Fibroblast of mammary gland (primary cell): Measurements from ENCODE around the gene EGR1.

Experiments
- DNase-seq: peaks from one replicate; pipeline ENCODE4 v3.0.0-alpha.2; 2010; ENCODE audit warnings: low read depth
- H3K4me3 ChIP-seq: 2 replicates; pipeline ENCODE4 v1.5.1; 2011; ENCODE audit warnings: low read depth, mild to moderate bottlenecking, low read length, moderate library complexity; ENCODE audit not compliant: control insufficient read depth
- TF ChIP-seq, protein P1 (sequence below): conservative IDR thresholded peaks from 2 replicates; pipeline ENCODE4 v1.5.1; 2011; ENCODE audit warnings: low read depth, low read length, inconsistent platforms; ENCODE audit not compliant: control insufficient read depth, insufficient read depth

Gene EGR1

DNA sequence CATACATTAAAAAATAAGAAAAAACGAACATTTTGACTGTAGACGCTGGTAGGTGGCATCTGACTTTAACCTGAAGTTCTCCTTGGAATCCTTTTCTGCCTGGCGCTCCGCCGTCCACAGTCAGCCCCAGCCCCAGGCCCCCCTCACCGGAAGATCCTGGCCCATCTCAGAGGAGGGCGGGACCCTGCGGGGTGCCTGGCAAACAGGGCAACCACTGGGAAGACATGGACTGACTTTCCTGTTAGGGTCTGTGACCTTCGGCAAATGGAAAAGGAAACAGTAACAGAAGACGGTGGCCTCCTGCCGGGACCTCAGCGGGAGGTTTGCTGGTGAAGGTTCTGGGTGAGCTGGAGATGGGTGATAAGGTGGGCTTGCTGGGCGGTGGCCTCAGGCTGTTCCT lies 11.7 kb upstream of the EGR1 start:
- no peak overlapping the region for H3K4me3 ChIP-seq
- no peak for DNase-seq
- TF ChIP-seq, protein P1, sequence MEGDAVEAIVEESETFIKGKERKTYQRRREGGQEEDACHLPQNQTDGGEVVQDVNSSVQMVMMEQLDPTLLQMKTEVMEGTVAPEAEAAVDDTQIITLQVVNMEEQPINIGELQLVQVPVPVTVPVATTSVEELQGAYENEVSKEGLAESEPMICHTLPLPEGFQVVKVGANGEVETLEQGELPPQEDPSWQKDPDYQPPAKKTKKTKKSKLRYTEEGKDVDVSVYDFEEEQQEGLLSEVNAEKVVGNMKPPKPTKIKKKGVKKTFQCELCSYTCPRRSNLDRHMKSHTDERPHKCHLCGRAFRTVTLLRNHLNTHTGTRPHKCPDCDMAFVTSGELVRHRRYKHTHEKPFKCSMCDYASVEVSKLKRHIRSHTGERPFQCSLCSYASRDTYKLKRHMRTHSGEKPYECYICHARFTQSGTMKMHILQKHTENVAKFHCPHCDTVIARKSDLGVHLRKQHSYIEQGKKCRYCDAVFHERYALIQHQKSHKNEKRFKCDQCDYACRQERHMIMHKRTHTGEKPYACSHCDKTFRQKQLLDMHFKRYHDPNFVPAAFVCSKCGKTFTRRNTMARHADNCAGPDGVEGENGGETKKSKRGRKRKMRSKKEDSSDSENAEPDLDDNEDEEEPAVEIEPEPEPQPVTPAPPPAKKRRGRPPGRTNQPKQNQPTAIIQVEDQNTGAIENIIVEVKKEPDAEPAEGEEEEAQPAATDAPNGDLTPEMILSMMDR = no peak

DNA sequence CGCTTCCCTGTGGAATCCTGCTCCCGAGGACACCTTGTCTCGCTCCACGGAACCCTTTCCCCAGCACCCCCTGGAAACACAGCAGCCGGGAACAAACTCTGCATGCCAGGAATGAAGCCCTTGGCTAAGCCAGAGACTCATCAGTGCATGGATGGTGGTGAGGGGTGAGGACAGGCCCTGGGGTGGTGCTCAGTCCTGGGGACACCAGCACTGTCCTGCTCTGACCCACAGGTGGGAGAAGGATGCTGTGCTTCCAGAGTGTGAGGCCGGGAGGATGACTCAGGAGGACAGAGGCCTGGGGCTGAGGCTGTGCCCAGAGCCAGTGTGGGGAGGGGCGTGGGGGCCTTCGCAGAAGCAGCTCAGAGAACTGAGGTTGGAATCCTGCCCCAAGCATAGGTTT lies 11.2 kb upstream of the EGR1 start:
- TF ChIP-seq, protein P1 = no peak
- DNase-seq = no peak
- no peak overlapping the region for H3K4me3 ChIP-seq

DNA sequence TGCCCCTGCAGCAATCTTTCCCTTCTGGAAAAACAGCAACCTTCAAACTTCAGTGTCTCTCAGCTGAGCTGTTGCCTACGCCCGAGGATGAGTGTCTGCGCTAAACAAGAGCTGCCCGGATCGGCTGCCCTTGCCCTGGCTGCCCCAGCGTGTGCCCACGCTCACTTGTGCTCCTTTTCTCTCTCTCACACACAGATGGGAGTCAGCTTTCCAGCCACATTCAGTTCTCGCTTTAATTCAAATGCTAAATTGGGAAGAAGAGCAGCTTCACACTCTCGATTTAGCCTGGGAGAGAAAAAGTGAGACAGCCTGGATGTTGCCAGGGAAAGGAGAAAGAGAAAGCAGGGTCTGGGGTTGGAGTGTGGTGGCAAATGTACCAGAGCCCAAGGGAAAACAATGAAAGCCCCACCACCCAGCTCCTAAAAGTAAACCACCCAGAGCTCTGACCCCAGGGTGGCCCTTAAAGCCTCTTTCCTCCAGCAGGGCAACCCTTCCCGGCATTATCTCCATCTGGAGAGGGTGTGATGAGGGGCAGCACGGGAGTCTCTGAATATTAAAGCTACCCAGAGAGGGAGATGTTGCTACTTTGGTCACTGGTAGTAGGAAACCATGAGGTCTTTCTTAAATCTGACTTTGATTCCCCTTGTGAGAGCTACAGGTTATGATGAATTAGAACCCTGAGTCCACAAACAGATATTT lies 9.9 kb upstream of the EGR1 start:
- no peak overlapping the region for H3K4me3 ChIP-seq
- TF ChIP-seq, protein P1 = no peak
- no peak for DNase-seq

DNA sequence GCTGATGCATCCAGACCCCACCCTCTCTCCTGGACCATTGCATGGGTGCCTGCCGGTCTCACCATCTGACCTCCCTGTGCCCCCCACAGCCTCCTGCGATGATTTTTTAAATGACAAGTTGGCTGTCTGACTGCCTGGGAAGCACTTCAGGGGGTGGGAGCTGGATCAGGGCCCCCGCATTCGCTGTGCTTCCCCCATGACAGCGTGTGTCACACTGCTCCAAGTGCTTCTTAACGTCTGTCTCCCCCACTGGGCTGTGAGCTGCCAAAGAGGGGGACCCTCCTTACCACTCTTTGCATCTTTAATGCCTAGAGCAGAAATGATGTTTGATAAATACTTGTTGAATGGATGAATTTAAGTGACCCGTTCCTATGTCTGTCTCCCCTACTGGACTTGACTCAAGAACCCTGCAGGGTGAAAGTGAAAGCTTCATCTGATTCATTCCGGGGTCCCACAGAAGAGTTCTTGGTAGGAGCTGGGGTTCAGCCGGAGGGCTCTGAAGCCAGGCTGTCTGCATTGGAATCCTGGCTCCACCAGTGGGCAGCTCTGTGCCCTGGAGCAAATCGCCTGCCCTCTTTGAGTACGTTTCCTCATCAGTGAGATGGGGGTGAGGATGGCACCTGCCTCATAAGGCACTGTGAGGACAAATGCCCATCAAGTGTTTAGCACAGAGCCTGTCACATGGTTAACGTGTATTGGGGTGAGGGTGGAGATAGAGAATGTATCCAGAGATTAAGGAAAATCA lies 7.6 kb upstream of the EGR1 start:
- no peak for DNase-seq
- H3K4me3 ChIP-seq = no peak overlapping the region
- TF ChIP-seq, protein P1 = no peak

DNA sequence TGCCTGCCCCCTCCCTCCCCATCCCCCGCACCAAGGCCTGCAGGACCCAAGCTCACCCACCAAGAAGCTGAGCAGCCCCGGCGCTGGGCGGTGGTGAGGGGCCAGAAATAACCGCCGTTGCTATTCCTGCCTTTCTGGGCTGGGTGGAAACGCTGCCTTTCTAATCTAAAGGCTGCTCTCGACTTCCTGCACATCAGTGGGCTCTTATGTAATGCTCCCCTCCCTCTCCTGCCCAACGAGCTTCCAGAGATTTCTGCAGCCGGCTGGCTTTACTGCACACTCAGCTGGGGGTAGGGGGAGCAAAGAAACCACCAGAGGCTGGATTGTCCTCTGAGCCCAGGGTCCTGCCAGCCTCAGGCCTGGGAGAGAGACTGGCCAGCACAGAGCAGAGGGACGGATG lies 6.9 kb upstream of the EGR1 start:
- DNase-seq = no peak
- TF ChIP-seq, protein P1 = no peak
- no peak overlapping the region for H3K4me3 ChIP-seq

DNA sequence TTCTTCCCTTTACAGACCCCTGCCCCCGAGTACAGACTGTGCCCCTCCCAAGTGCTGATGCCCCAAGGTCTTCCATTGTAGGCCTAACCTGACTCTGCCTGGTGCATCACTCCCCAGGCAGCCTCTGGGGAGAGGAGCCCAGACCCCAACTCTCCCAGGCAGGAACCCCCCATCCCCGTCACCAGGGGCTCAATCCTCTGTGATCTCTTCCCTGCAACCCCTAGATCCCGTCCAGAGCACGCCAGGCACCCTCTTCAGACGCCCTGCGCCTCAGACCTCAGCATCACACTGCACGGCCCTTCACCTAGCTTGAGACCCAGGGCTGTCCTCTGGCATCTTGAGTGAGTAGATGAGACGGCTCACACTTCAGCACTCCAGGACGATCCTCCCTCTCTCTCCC lies 6.4 kb upstream of the EGR1 start:
- H3K4me3 ChIP-seq = no peak overlapping the region
- no peak for DNase-seq
- TF ChIP-seq, protein P1 = no peak
